Subcutaneous abdominal adipose tissue (tissue), 5 donors: Measurements from ENCODE around the gene MACC1.

Experiments
- H3K27ac ChIP-seq: one replicate; pipeline ENCODE4 v1.7.0; 2013; ENCODE audit warnings: low read depth, mild to moderate bottlenecking, inconsistent platforms, low read length, moderate library complexity
- H3K27me3 ChIP-seq, 5 donors: one replicate each; pipeline ENCODE4 v1.7.0; 2013; ENCODE audit warnings: low read length in 5 of 5, inconsistent platforms in 1 of 5; ENCODE audit not compliant: control insufficient read depth in 5 of 5, insufficient read depth in 4 of 5
- H3K36me3 ChIP-seq, 5 donors: one replicate each; pipeline ENCODE4 v1.7.0; 2013; ENCODE audit warnings: low read length in 5 of 5; ENCODE audit not compliant: control insufficient read depth in 5 of 5, insufficient read depth in 5 of 5
- H3K4me1 ChIP-seq, 5 donors: one replicate each; pipeline ENCODE4 v1.7.0; 2013; ENCODE audit warnings: low read length in 5 of 5, mild to moderate bottlenecking in 3 of 5, moderate library complexity in 1 of 5; ENCODE audit not compliant: control insufficient read depth in 5 of 5, insufficient read depth in 5 of 5
- H3K4me3 ChIP-seq, 5 donors: one replicate each; pipeline ENCODE4 v1.7.0; 2013; ENCODE audit warnings: low read length in 5 of 5, low read depth in 1 of 5
- H3K9ac ChIP-seq, 5 donors: one replicate each; pipeline ENCODE4 v1.7.0; 2013; ENCODE audit warnings: low read length in 5 of 5, mild to moderate bottlenecking in 4 of 5, moderate library complexity in 3 of 5
- H3K9me3 ChIP-seq, 5 donors: one replicate each; pipeline ENCODE4 v1.7.0; 2013; ENCODE audit warnings: low read length in 5 of 5; ENCODE audit not compliant: control insufficient read depth in 5 of 5
- donor health status: healthy.
- donor health status: healthy.
- donor health status: healthy.
- donor health status: healthy.
- donor health status: healthy.

Gene MACC1

DNA sequence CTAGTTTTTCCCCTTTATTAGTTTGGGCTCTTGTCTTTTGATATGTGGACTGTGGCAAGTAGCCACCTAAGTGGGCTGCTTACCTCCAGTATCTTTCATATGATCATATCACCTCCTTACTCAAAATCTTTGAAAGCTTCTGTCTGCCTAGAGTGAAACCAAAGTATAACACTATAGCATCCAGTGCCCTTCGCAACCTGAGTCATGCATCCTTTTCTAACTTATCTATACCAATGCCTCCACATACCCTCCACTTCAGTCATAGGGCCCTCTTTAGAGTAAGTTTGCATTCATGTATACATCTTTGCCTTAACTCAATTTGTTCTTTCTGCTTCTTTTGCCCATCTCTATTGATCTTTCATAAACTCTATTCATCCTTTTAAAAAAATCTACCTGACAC, 15.7 kb upstream of the MACC1 start:
- no peak overlapping the region for H3K9ac ChIP-seq
- peaks cover 0 to 7% (median 0%) of the 10 kb centered on the region in 5 donors for H3K4me1 ChIP-seq
- no peaks in the 10 kb centered on the region for H3K27me3 ChIP-seq
- no peak overlapping the region for H3K27ac ChIP-seq
- H3K36me3 ChIP-seq, result no peaks in the 10 kb centered on the region
- H3K4me3 ChIP-seq, result no peak overlapping the region
- no peaks in the 10 kb centered on the region for H3K9me3 ChIP-seq

DNA sequence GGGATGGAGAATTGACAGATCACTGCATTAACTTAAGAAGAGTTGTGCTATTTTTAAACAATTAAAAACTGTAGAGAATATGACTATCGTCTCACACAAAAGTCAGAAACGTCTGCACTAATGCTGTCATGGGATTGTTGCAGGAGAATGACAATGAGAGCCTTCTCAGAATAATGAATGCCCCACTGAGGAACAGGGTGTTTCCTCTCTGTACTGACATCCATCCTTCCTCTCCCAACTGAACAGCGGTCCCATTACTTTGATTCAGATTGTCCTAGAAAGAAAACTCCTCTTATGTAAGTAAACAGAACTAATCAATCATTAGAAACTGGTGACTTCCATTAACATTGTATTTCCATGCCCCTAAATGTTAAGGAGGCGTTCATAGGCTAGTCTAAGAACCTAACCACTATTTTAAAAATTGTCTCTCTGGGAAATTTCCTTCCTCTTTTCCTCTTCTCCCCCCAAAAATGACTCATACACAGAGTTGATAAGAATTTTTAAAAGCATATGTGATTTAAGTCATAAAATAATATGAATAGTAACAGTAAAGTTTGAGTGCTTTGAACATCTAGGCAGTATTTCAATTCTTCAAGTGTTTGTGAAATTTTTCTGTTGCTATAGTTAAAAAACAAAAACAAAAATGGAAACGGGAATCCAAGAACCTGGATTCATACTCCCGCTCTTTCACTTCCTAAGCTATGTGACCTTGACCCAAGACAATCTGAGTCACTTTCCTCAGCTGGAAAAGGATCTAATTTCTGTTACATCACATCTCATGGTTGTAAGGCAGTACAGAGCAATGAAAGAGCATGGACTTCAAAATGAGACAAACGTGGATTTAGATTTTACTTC, 12.7 kb upstream of the MACC1 start:
- no peak overlapping the region for H3K27ac ChIP-seq
- H3K4me1 ChIP-seq, result peaks cover 0 to 7% (median 0%) of the 10 kb centered on the region in 5 donors
- H3K9me3 ChIP-seq, result no peaks in the 10 kb centered on the region
- H3K4me3 ChIP-seq, result no peak overlapping the region
- H3K27me3 ChIP-seq, result peaks cover 0 to 2% (median 0%) of the 10 kb centered on the region in 5 donors
- no peak overlapping the region for H3K9ac ChIP-seq
- H3K36me3 ChIP-seq, result no peaks in the 10 kb centered on the region

DNA sequence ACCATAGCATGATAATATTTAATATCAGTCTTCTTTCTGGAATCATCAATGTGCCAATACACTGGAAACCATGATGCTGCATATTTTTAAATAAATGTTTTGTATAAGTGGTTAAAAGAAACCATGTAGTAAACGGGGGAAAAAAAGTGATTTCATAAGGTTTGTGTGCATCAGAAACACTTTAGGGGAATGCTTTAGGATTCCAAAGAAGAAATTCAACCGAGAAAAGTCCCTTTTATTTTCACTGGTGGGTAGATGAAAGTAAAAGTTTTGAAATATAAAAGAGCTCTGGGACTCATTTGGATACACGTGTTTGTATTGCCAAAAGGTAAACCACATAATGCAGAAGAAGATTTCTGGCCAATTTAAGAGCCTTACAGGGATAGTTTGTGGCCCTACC, 11.9 kb upstream of the MACC1 start:
- Histone ChIP-seq H3K27me3 (peaks cover 0 to 2% (median 0%) of the 10 kb centered on the region in 5 donors), H3K36me3 (no peaks in the 10 kb centered on the region), H3K9me3 (no peaks in the 10 kb centered on the region), H3K27ac (no peak overlapping the region), H3K4me1 (peaks cover 0 to 7% (median 0%) of the 10 kb centered on the region in 5 donors), H3K4me3 (no peak overlapping the region), H3K9ac (no peak overlapping the region)

DNA sequence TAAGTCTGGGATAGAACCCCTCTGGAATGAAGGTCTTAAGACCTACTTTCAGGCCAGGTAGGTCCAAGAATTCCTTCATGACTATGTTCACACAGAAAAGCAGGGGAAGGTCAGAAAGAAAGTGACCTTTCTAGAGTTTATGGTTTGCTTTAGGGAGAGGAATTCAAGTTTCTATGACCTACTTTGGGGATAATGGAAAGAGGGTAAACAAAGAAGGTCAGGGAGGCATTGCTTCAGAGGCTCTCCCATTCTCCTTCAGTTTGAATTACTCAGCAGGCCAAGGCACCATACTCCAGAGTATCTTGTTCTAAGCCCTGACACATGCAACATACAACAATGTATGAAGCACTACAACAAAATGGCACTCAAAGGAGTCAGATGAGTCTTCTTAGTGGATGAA, 11.5 kb upstream of the MACC1 start:
- Histone ChIP-seq H3K9me3 (no peaks in the 10 kb centered on the region), H3K9ac (no peak overlapping the region)

DNA sequence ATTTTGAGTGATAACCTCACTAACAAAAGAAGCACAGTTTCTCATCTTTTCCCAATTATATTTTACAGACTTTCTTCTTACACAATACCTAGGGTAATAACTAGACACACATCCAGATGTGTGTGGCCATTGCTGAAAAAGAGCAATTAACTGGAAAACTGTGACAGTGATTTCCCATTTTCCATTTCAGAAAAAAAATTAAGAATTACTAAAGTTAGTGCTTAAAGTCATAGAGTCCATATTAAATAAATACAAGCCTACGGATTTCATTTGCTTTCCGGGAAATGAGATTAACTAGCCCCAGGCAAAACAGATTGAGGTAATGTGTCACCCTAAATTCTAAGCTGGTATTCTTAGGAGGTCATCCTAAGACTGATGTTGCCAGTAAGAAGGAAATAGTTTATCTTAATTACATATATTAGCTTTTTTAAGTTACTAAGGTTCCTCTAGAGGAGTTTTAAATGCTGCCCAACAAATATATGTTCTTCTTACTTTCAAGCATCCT, 10.2 kb upstream of the MACC1 start:
- no peaks in the 10 kb centered on the region for H3K36me3 ChIP-seq
- H3K27ac ChIP-seq, result no peak overlapping the region
- H3K9me3 ChIP-seq, result no peaks in the 10 kb centered on the region
- H3K4me1 ChIP-seq, result peaks cover 0 to 7% (median 0%) of the 10 kb centered on the region in 5 donors
- H3K4me3 ChIP-seq, result no peak overlapping the region
- peaks cover 0 to 2% (median 0%) of the 10 kb centered on the region in 5 donors for H3K27me3 ChIP-seq
- H3K9ac ChIP-seq, result no peak overlapping the region

More for the DNA sequence above, 11.5 kb upstream of the MACC1 start:
- Histone ChIP-seq H3K4me1 (peaks cover 0 to 7% (median 0%) of the 10 kb centered on the region in 5 donors), H3K27me3 (peaks cover 0 to 2% (median 0%) of the 10 kb centered on the region in 5 donors), H3K36me3 (no peaks in the 10 kb centered on the region), H3K4me3 (no peak overlapping the region), H3K27ac (no peak overlapping the region)

DNA sequence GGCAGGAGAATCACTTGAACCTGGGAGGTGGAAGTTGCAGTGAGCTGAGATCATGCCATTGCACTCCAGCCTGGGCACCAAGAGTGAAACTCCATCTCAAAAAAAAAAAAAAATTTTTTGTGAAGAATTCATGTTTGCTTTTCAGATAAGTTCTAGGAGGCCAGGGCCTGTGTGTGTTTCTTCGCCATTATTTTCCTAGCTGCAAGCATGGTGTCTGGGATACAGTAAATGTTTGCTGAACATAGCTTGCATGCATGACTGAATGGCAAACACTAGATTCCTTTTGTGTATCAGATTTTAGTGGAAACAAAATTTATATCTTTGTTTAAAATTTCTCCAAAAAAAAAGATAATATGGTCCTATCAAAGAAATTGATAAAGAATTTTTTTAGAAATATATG, 9.7 kb upstream of the MACC1 start:
- Histone ChIP-seq H3K9ac (no peak overlapping the region), H3K27ac (no peak overlapping the region)

DNA sequence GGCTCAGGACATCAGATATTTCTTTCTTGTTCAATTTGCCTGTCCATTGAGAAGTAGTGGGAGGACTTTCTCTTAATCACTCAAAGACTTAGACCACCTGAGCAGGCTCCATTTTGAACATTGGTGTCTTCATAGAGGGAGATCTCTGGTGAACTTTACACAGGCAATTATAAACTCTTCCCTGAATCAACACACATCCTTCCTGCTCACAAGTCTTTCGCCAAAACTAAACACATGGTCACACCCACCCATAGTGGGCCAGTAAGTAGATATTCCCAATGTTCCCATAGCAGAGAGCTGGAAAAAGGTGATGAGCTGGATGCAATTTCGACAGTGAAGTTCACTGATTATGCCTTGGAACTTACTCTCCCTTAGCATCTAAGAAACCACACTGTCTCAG, 8.2 kb upstream of the MACC1 start:
- H3K27ac ChIP-seq, result no peak overlapping the region
- H3K4me1 ChIP-seq, result peaks cover 0 to 8% (median 3%) of the 10 kb centered on the region in 5 donors
- no peak overlapping the region for H3K4me3 ChIP-seq
- peaks cover 0 to 2% (median 0%) of the 10 kb centered on the region in 5 donors for H3K27me3 ChIP-seq
- H3K36me3 ChIP-seq, result no peaks in the 10 kb centered on the region
- no peaks in the 10 kb centered on the region for H3K9me3 ChIP-seq
- H3K9ac ChIP-seq, result no peak overlapping the region

More for the DNA sequence above, 9.7 kb upstream of the MACC1 start:
- Histone ChIP-seq H3K4me1 (peaks cover 0 to 7% (median 0%) of the 10 kb centered on the region in 5 donors), H3K9me3 (no peaks in the 10 kb centered on the region), H3K27me3 (peaks cover 0 to 2% (median 0%) of the 10 kb centered on the region in 5 donors), H3K36me3 (no peaks in the 10 kb centered on the region), H3K4me3 (no peak overlapping the region)

DNA sequence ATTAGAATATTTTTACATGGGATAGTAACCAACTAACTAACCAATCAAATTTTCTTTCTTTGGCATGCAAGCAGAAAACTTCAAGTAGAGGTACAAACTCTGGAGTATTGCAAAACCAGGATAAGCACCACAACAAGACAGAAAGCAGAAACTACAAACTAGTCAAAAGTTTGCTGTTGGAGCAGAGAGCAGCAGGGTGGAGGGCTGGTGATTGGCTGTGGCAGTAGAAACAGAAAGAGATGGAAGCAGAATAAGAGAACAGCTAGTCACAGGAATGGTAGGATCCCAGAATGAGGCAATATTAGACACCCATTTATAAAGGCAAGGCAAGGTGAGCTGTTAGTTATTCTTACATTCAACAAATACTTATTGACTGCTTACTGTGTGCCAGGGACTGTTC, 6.8 kb upstream of the MACC1 start:
- Histone ChIP-seq H3K9me3 (no peaks in the 10 kb centered on the region), H3K4me3 (no peak overlapping the region), H3K27ac (no peak overlapping the region), H3K4me1 (peaks cover 0 to 11% (median 3%) of the 10 kb centered on the region in 5 donors), H3K9ac (no peak overlapping the region), H3K36me3 (no peaks in the 10 kb centered on the region), H3K27me3 (peaks cover 0 to 2% (median 0%) of the 10 kb centered on the region in 5 donors)

DNA sequence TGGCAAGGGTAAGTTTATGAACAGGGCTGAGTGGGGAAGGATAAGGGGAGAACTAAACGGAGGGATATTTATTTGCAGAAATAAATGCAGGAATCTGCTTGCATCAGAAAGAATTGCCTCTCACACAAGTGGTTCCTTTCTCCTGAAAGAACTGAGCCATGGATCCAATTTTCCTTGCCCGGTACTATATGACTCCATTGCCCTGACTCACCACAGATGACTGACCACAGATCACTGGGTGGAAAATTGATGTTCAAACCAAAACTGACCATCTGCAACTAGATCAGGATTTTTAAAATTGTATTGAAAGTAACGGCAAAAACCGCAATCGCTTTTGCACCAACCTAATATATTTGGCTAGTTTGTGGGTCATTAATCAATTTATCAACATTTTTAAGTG, 6.2 kb upstream of the MACC1 start:
- peaks cover 0 to 13% (median 3%) of the 10 kb centered on the region in 5 donors for H3K4me1 ChIP-seq

DNA sequence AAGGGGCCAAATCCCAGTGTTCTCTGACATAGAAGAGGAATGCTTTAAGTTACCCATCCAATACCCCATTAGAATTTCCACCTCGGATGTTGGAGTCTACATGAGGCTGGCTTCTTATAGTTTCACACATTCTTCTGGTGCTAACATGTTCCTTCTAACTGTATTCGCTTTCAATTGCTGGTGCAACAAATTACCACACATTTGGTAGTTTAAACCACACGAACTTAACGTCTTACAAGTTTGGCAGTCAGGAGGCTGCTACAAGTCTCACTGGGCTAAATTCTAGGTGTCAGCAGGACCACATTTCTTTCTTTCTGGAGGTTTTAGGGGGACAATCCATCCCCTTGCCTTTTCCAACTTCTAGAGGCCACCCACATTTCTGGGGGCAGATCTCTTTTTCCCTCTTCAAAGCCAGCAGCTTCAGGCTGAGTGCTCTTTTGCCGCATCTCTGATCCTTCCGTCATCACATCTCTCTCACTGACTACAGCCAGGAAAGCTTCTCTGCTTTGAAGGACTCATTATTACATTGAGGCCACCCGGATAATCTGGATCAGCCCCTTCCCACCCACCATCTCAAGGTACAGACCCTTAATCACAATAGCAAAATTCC, 5.1 kb upstream of the MACC1 start:
- H3K27ac ChIP-seq, result no peak overlapping the region
- no peaks in the 10 kb centered on the region for H3K36me3 ChIP-seq
- no peak overlapping the region for H3K9ac ChIP-seq
- H3K9me3 ChIP-seq, result no peaks in the 10 kb centered on the region
- peaks cover 0 to 13% (median 3%) of the 10 kb centered on the region in 5 donors for H3K4me1 ChIP-seq
- peaks cover 0 to 2% (median 0%) of the 10 kb centered on the region in 5 donors for H3K27me3 ChIP-seq
- no peak overlapping the region for H3K4me3 ChIP-seq

More for the DNA sequence above, 6.2 kb upstream of the MACC1 start:
- Histone ChIP-seq H3K9ac (no peak overlapping the region), H3K9me3 (no peaks in the 10 kb centered on the region), H3K4me3 (no peak overlapping the region), H3K36me3 (no peaks in the 10 kb centered on the region), H3K27me3 (peaks cover 0 to 2% (median 0%) of the 10 kb centered on the region in 5 donors), H3K27ac (no peak overlapping the region)
